ENCODE measurements around the gene XPC.

The XPC gene

DNA sequence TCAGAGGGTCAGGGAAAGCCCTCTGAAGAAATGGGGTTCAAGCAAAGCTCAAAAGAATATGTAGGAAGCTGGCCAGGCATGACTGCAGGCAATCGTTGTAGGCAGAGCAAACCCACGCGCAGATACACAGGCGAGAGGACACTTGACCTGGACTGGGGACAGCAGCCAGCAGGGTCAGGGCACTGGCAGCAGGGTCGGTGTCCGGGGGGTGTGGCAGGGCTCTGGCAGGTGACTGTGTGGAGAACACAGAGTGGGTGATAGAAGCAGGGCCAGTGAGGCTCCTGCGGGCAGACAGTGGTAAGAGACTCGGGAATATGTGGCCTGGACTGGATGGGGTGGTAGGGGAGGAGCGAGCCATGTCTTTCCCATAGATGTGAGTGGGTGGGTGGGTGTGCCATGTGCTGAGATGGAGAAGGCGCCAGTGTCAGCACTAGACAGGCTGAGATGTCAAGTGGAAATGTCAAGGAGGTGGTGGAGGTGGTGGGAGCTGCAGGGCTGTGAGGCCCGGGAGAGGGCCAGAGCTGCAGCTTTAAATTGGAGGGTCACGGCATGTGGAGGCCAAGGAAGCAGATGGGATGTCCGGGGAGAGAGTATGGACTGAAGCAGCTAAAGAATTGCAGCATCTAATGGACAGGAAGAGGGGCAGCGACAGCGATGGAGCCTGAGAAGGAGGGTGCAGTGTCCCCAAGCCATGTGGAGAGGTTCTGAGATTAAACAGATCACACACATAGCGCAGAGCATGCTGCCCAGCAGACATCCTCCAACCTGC is 40.1 kb downstream of the XPC start:
- no peak for DNase-seq (ENCODE audit: low read depth, low spot score)
- in situ Hi-C loops (cut with HindIII; ENCODE audit: low sequenced_read_pairs) = no loop called here
- TF ChIP-seq, protein P1, sequence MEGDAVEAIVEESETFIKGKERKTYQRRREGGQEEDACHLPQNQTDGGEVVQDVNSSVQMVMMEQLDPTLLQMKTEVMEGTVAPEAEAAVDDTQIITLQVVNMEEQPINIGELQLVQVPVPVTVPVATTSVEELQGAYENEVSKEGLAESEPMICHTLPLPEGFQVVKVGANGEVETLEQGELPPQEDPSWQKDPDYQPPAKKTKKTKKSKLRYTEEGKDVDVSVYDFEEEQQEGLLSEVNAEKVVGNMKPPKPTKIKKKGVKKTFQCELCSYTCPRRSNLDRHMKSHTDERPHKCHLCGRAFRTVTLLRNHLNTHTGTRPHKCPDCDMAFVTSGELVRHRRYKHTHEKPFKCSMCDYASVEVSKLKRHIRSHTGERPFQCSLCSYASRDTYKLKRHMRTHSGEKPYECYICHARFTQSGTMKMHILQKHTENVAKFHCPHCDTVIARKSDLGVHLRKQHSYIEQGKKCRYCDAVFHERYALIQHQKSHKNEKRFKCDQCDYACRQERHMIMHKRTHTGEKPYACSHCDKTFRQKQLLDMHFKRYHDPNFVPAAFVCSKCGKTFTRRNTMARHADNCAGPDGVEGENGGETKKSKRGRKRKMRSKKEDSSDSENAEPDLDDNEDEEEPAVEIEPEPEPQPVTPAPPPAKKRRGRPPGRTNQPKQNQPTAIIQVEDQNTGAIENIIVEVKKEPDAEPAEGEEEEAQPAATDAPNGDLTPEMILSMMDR (IDR thresholded peaks at IDR 0.05; ENCODE audit: low read depth, low read length) = no peak
- H3K4me3 ChIP-seq (ENCODE audit: low read depth, low read length) = no peak overlapping the region

DNA sequence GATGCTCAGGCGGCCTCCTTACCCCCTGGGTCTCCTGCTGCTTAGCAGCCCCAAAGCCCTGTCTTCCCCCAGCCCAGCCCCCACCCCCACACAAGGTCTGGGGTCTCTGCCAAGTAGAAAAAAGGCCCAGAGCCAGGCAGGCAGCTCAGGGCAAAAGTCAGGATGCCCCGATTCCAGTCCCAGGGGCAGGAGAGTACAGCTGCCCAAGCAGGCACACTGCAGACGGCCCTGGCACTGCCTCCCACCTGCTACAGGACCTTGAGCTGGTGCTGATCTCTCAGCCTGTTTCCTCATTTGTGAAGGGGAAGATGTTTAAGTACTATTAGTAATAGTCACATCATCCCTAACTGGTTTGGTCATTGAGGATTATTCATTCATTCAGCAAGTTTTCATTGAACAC is 41.0 kb downstream of the XPC start:
- in situ Hi-C loops (cut with HindIII; ENCODE audit: low sequenced_read_pairs) = no loop called here
- TF ChIP-seq, protein P1 (IDR thresholded peaks at IDR 0.05; ENCODE audit: low read depth, low read length) = no peak
- no peak for DNase-seq (ENCODE audit: low read depth, low spot score)
- no peak overlapping the region for H3K4me3 ChIP-seq (ENCODE audit: low read depth, low read length)

DNA sequence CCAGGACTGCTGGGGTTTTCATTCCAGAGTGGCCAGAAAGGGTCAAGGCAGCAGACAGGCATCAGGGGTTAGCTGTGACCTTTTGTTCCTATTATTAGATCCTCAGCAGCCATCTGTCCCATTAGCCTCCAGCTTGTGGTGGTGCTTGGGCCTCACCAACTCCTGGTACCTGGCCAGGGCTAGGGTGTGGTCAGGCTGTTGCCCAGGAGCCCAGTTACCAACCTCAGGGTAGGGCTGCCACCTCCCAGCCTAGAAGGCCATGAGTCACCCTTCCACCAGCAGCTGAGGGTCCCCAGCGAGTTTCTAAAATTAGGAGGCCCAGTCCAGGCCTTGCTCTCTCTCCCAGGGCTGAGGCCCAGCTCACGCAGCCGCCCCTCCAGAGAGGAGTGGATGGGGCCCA is 41.4 kb downstream of the XPC start:
- no peak overlapping the region for H3K4me3 ChIP-seq (ENCODE audit: low read depth, low read length)
- in situ Hi-C loops (cut with HindIII; ENCODE audit: low sequenced_read_pairs) = no loop called here
- TF ChIP-seq, protein P1 (IDR thresholded peaks at IDR 0.05; ENCODE audit: low read depth, low read length) = no peak
- no peak for DNase-seq (ENCODE audit: low read depth, low spot score)

DNA sequence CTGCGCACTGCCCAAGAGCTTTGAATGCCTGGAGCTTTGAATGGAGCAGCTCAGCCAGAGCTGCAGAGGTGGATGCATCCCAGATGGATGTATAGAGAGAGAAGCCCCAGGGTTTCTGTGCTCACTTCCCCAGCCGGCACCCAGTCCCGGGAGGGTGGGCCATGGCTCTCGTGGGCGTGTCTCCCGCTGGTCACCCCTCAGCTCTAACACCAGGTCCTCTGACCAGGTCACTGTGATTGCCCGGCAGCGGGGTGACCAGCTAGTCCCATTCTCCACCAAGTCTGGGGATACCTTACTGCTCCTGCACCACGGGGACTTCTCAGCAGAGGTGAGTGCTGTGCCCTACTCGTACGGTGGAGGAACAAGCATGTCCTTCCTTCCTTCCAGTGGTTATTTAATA is 42.8 kb downstream of the XPC start:
- TF ChIP-seq, protein P1 (IDR thresholded peaks at IDR 0.05; ENCODE audit: low read depth, low read length) = no peak
- in situ Hi-C loops (cut with HindIII; ENCODE audit: low sequenced_read_pairs) = no loop called here
- DNase-seq (ENCODE audit: low read depth, low spot score) = no peak
- no peak overlapping the region for H3K4me3 ChIP-seq (ENCODE audit: low read depth, low read length)

DNA sequence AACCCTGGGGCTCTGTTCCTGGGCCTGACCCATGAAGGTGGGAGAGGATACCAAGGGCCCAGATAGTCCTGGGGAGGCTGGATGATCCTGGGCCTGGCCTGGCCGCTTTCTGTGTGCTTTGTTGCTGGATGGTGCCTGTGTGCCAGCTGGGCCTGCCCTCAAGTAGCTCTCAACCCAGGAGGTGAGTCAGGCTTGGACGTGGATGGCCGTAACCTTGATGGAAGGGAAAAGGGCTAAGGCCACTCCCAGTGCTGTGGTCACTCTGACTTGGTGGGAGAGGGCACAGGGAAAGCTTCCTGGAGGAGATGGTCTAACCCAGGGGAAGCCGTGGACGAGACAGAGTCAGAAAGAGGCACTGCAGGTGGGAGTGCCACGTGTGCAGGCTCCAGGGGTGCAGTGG is 44.1 kb downstream of the XPC start:
- in situ Hi-C loops (cut with HindIII; ENCODE audit: low sequenced_read_pairs) = no loop called here
- no peak for DNase-seq (ENCODE audit: low read depth, low spot score)
- TF ChIP-seq, protein P1 (IDR thresholded peaks at IDR 0.05; ENCODE audit: low read depth, low read length) = no peak
- H3K4me3 ChIP-seq (ENCODE audit: low read depth, low read length) = no peak overlapping the region

DNA sequence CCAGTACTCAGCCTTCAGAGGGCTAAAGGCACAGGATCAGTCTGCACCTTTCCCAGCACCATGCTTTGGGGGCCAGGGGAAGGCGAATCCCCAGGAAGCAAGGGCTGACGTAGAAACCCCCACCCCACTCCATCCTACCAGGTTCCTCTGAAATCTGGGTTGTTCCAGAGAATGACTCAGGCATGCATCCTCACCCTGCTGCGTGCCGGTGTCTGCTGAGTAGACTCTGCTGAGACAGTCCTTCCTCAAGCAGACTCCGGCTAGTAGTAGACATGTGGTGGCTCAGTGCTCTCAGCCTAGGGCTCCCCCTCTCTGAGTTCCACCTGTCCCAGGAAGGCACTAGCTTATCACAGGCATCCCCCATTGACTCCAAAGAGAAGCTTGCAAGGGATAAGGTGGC is 44.5 kb downstream of the XPC start:
- no peak overlapping the region for H3K4me3 ChIP-seq (ENCODE audit: low read depth, low read length)
- TF ChIP-seq, protein P1 (IDR thresholded peaks at IDR 0.05; ENCODE audit: low read depth, low read length) = no peak
- no peak for DNase-seq (ENCODE audit: low read depth, low spot score)
- in situ Hi-C loops (cut with HindIII; ENCODE audit: low sequenced_read_pairs) = no loop called here
